GM21367 (cell line): ENCODE measurements around the gene PDZRN4.

Experiments used
- ATAC-seq: cut with Tn5 transposase; IDR thresholded peaks from one replicate; pipeline ENCODE4 v1.9.1; 2021; ENCODE audit not compliant: unreplicated experiment

The PDZRN4 gene

DNA sequence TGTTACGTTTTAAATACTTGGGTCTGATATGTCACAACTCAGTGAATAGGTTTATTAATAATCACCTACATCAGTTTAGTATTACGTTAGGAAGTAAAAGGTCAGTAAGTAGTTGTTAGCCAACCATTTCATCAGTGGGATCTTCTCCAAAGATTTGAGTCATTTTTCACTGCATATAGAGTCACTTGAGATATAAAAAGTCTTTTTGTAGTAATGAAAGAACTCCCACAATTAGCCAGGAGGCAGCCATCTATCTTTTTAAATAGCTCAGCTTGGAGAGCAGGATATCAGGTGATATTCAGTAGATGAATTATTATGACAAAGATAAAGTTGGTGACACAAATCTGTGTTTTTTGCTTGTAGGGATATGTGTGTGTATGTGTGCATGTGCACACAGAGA, 309.3 kb downstream of the PDZRN4 start:
- ATAC-seq, result no peak

DNA sequence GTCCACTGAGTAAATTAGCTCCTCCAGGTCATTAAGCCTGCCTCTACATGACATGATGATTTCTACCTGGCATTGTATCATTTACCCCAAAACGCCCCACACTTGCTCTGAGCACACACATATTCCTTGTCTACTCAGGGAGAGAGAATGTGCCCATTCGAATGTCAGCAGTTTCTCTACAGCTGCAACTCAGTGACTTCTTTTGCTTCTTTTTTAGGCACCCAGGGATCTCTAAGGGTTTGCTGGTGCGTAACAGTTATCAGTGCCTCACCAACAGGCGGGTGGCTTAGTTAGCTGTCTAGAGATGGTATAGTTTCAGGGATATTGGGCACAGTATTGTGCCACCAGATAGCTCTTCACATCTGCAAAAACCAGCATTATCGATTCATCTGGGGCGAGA, 316.9 kb downstream of the PDZRN4 start:
- no peak for ATAC-seq

DNA sequence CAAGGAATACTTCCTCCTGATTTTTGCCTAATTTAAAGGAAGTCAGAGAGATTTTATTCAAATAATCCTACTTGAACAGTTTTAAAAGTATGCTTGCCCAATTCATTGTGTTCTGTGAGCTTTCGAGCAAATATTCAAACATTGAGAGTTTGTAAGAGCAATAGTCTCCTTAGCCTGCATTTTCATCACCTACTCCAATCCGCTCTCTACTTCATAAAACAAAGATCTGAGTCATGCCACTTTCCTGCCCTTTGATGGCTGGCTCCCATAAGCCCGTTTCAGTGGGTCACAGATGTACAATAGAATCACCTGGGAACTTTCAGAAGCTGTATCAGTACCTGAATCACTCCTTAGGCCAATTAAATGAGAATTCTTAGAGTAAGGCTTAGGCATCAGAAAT, 319.2 kb downstream of the PDZRN4 start:
- no peak for ATAC-seq

DNA sequence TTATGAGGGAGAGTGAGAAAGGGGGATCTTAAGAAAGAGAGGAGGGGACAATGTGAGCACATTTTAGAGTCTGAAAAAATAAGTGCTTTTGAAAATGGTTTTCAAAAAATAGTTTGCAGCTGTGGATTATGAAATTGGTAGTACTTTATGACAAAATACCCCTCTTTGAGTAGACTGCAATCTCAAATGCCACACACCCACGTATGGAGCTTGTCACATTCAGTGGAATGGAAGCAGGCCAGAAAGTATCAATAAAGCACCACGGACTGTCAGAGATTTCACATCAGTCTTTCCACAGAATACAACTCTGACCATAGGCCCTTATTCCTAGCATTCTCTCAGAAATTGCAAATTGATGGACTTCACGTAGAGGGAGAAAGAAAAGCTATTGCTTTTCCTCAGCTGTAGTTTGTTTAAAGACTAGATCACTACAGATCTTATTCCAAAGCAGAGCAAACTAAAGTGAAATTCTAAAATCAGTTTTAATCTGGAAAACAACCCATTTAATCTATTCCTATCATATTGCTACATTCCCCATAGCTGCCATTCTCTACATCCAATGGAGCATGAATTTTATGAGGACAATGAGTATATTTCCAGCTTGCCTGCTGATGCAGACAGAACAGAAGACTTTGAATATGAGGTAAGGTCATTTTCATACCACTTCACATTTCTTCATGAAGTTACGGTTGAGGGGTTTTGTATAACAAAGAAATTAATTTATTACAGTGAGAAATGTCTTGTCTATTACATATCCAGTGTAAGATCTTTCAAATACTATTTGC, 321.3 kb downstream of the PDZRN4 start:
- no peak for ATAC-seq

DNA sequence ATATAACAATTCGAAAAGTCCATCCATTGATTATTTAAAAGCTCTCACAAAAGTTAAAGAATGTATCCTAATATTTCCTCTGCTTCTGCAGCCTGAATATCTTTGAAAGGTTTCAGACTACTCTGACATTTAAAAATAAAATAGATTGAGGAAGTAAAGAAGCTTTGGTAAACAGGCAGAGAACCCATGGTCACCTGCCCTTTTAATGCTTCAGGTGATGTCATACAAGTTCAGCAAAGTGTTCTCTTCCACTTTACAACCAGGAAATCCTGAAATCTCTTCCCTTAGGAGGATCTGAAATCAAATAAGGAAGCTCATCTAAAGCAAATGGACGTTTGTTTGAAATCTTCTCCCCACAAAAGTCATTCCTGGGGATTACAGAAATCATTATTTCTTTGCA, 322.4 kb downstream of the PDZRN4 start:
- ATAC-seq, result no peak

DNA sequence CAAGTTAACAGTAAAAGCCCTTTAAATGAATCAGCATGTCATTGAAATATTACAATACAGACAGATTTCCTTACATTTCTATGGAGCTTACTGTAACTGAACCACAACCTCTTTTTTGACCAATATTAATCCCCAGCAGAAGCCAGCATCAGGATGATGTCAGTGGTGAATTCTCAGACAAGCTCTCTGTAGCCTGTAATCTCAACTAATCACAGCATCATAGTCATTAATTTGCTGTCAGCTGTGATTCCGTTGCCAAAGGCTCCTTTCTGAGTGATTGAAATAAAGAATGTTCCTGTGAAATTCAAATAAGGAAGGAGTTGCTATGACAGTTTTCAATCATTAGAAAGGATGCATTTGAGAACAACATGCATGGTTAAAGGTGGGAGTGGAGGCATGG, 323.1 kb downstream of the PDZRN4 start:
- no peak for ATAC-seq

DNA sequence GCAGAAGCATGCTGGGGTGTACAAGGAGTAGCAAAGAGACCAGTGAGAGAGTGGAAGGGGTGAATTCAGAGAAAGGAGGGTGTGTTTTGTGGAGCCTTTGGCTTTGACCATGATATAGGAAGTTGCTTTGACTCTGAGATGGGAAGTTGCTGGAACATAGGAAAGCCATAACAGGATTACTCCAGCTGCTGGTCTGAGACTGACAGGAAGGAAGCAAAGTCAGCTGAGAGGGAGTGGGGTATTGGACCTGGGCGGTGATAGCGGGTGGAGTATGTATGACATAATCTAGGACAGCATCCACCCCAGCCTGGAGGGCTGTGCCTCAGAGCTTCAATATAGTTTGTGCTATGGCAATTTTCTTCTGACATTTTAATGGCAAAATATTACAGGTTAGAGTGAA, 324.4 kb downstream of the PDZRN4 start:
- ATAC-seq, result no peak

DNA sequence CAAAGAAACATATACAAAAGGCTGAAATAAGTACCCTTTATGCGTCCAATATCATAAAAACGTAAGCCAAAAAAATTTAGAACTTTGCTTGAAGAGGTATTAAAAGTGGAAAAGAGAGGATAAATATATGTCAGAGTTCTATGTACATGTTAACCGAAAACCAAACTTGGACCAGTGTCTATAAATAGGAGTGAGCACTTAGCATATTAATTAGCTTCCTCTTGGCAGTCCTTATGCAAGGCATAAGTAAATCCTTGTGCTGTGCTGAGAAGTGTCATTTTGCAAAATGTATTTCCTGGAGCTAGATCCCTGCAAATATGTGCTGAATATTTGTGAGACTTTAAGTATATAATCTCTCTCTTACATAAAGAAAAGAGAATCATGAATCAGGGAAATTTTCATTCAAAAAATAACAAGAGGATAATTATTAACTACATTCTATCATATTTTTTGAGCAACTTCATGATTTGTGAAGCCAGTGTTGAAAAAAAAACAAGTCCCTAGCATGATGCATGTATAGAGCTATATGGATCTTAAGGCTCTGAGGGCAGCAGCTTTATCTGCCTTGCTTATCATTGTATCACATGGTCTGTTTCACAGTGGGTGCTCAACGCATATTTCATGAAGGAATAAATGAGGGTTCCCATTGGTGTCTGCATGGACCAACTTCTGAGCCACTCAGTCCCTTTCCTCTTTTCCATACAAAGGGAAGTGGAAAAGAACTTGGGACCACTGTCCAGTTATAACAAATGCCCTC, 326.1 kb downstream of the PDZRN4 start:
- no peak for ATAC-seq

DNA sequence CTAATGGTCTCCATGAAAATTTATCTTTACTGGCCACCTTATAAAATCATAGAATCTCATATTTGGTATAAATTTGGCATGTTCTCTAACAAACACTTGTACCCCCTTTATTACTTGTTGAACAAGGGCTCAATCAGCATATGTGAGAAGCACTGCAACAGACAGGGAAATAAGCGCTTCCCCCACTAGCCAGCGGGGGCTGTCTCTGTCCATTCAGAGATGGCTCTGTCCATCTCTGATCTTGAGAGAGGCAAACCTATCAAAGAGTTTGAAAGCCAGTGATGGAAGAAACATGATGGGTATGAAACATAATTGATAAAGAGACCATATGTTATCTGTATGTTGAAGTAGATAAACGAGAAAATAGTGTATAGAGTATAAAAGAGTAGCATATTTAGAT, 326.8 kb downstream of the PDZRN4 start:
- ATAC-seq, result no peak

DNA sequence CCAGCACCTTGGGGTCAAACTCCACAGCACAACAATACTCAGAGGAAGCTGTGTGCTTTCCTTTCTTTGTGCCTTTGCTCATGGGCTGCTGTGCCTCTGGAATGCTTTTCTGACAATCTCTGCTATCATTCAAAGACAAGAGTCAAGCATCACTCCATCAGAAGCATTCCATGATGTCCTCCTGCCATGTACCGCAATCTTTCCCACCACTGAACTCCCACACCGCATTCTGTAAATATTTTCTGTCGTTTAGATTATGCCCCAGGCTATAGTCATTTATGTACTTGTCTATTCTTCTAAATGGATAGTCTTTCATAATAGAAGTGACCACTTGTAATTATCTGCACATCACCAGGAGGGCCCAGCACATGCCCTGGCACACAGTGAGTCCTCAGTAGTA, 327.8 kb downstream of the PDZRN4 start:
- no peak for ATAC-seq

DNA sequence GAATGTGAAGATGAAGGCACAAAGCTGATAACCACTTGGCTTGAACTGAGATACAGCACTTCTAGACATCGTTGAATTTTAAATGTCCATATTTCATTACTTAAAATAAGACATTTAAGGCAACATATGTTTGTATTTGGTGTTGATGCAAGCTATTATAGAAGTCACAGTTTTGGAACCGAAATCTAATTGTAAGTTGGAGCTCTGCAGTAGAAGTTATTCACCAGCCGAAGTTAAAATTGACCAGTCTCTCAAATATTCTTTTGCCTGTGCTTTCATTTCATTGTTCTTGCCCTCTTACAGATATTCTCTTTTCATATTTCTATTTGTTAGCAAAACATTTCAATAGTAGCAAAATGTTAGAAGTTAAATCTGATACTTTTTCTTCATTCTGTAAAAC, 332.7 kb downstream of the PDZRN4 start:
- no peak for ATAC-seq

DNA sequence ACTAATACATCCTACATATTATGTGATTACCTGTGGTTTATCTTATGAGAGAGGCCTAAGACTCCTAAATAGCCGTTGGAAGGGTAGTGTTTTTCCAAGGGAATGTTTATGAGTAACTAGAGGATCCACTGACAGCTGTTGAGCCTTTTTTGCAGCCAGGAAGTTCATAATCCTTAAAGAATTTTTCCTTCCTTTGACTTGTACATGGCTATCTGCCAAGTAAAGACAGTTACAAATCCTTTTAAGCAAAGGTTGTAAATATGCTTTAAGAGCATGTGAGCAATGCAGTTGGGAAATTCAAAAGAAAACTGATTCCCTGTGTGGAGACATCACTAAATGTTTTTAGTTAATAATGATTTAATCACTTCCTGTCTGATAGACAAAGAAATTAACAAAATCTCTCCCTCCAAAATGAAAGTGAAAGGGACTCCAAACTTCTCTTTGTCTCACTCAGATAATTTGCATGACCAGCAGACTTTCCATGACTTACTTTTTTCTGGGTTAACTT, 333.8 kb downstream of the PDZRN4 start:
- ATAC-seq, result peak; percentile 80

DNA sequence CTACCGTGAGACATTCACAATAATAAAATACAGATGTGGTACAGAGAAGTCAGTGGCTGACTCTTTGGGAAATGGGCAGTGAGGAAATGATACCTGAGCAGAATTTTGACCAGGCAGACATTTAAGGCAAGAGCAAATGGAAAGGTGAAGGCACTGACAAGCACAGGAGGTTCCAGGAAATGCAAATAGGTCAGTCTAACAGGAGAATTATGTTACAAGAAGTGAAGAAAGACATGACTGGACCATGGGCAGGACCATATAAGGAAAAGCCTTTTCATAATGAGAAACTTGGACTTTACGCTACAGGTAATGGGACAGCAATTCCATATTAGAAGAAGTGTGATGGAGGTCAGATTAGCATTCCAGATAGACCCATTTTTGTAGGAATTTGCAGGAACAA, 338.9 kb downstream of the PDZRN4 start:
- ATAC-seq, result no peak

DNA sequence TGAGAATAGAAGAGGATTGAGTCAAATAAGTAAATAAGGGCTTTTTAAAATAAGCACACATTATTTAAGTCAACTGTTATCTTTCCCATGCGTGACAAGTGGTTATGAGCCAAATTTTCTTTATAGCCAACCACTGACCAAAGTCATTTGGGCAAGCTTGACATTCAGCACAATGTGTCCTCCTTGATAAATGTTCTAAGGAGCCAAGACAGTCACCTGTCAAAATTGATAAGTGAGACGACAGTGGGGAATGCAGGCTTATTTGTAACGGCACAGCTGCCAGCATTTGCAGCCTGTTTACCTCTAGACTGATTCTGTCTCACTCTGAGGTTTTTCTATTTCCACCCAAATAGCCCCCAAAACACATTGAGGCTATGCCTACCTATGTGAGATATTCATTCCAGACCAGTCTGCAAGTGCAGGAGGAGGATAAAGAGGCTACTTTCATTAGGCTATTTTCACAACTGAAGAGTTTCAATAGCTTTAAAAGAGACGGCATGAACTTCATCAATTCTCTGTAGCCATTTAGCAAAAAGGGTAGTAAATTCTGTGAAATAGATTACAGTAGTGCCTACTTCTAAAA, 339.5 kb downstream of the PDZRN4 start:
- no peak for ATAC-seq

DNA sequence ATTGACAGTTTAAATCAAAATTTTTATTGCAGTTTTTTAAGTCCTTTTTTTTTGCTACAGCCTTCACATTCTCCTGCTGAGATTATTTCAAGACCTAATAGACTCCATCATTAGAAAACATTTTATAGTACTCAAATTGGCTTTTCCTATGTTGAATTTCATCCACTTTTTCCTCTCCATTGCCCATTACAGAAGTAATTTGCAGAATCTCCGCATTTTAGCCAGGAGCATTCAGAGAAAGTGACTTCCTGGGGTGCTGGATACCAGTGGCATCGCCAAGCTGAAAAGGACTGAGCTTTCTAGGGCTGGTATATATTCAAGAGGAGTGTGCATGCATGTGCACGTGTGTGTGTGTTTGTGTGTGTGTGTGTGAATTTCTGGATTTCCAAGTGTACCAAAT, 340.8 kb downstream of the PDZRN4 start:
- ATAC-seq, result no peak

DNA sequence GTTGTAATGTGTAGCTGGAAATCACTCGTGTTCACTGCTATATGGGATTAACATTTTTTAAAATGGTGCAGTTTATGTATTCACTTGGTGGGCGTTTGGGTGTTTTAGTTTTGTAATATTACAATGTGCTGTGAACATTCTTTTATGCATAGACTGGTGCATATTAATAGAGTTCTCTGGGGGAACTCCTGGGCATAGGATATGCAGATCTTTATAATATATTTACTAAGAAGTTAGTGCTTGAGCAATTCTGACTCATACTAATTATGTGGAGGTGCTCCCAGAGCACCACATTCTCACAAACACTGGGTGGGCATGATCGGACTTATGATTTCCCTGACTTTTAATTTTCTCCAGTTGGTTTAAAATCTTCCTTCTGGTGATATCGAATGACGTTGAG, 342.3 kb downstream of the PDZRN4 start:
- ATAC-seq, result no peak

DNA sequence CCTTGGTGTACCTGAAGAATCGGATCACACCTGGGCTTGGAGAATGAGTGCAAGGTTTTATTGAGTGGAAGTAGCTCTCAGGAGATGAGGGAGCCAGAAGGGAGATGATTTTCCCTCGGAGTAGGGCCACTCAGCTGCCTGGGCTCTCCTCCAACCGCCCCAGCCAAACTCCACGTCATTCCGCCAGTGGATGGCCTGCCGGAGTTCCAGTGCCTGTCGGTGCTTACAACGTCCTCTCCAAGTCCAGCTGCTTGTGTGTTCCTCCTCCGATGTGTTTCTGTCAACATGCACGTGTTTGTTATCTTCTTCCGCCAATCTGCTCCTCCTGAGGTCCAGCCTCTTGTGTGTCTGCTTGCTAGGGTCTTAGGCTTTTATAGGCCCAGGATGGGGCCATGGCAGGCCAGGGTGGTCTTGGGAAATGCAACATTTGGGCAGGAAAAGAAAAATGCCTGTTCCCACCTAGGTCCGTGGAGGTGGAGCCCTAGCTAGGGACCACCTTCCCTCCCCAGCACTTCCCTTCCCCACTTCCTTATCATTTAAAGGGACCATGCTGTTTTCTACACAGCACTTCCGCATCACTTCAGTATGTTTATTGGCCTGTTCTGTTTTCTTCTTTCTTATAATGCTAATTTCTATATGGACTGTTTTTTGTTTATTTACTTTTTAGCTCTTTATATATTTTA, 343.2 kb downstream of the PDZRN4 start:
- ATAC-seq, result no peak

DNA sequence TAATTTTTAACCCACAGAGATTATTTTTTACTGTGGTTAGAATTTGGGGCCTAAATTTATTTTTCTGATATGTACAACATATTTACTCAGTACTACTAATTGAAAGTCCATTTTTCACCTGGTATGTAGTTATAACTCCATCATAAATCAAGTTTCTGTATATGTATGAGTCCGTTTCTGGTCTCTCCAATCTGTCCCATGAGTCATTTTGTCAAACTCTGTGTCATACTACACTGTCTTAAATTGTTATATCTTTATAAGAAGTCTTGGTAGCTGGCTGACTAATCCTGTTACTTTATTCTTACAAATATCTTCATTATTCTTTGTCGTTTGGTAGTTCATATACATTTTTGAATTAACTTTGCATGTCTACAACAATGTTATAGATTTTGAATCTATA, 344.0 kb downstream of the PDZRN4 start:
- ATAC-seq, result no peak

DNA sequence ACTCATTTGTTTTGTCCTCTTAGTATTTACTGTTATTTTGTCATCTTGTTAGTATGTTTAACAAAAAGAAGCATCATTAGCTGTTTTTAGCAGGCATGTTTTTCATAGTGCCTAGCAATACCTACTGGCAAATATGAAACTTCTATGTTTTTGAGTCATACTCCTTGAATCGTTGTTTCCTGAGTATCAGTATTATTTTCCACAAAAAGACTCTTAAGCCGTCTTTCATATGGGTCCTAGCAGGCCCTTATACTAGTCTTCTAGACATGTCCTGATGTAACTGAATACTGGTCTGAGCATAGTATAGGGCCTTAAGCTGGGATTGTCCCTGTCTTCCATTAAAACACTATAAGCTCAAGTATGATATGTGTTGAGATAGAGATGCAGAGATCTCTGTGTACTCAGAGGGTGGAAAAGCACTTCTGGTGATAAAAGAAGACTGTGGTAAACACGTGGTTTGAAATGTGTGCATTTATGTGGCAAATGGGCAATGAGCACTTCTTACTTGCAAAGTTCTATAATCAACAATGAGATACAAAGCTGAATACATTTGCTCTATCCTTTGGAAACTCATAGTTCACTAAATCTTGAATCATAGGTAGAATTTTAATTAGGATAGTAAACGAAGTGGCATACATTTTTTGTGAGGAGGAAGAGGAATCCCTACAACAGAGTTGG, 348.8 kb downstream of the PDZRN4 start:
- ATAC-seq, result no peak

DNA sequence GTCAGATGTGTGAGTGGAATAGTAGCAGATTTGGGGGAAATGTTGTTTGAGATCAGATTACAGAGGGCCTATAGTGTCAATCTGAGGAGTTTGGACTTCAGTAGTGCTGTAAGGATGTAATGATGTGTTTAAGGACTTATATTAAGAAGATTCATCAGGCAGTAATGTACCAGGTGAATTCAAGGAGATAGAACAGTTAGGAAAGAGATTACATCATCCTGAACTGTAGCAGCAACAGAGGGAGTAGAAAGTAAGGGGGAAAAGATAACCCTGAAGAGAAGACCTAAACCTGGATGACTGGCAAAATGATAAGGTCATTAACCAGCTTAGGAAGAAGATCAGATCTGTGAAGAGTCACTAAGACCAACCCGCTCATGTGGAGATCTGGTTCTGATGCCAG, 349.4 kb downstream of the PDZRN4 start:
- ATAC-seq, result no peak

DNA sequence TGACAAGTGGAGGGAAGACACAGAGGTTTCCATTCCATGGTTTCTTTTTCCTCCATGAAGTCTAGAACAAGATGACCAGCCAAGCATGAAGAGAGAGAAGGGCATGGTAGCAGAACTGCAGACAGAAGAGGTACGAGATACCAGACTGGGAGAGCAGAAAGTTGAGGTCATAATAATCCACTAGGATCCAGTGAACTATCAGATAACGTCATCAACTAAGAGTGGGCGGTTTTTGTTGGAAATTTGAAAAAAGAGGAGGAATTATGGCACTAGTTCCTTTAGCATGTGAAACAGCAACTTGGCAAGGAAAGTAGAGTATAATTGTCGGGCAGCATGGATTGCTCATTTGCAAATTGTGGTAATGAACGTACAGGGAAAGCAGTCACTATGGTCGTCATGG, 357.6 kb downstream of the PDZRN4 start:
- no peak for ATAC-seq
